Right lobe of liver (tissue), 4 donors: ENCODE data around the gene SLC25A26.
A peak's percentile ranks its signal among the peaks of the same experiment; 100 is the strongest.

ENCODE experiments used
- POLR2A ChIP-seq: fragments of 450-650 bp; IDR thresholded peaks from one replicate; pipeline ENCODE4 v1.6.1; 2017; ENCODE audit warnings: antibody characterized with exemption, mild to moderate bottlenecking
- TF ChIP-seq, protein P1 (sequence below), 4 donors: fragments of 200-600 bp in 3 of 4; fragments of 450-650 bp in 1 of 4; IDR thresholded peaks; one replicate each; pipeline versions ENCODE4 v1.5.1 to v1.8.0; 2016 to 2022; ENCODE audit warnings: antibody characterized with exemption in 4 of 4, mild to moderate bottlenecking in 2 of 4
- donor health status: DM: no; HTN: no; CAD: no.
- donor health status: DM: no; HTN: no; CAD: no.
- donor health status: DM: no; HTN: yes; CAD: no.

DNA sequence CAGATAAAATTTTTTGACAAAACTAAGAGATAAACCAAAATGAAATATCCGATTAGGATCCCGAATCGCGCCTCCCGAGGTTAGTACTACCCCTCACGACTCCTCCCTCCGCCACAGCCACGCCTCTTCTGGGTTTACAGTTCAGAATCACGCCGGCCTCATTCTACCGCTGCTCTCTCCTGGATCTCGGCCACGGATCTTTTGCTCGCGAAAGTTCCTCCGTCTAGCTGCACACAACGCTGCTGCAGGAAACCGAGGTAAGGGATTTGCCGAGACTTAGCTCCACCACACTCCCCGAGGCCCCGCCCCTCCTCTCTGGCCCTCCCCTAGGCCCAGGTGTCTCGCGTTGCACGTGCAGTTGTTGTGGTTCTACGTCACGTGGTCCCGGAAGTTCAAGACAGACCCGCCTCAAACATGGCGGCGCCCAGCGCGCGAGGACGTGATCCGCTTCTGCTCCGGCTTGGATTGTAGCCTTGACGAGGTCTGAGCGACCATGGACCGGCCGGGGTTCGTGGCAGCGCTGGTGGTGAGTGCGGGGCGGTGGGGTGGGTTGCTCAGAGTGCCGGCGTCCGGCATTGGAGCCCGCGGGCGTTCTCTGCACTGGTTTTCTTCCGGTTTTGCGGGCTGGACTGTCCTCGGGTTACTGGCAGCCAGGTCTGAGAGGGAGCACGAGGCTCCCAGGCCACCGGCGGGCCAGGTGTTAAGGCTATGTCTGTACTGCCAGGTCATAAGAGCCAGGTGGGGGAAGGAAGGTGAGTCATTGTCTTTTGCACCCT, at the start of gene SLC25A26:
- TF ChIP-seq, protein P1, sequence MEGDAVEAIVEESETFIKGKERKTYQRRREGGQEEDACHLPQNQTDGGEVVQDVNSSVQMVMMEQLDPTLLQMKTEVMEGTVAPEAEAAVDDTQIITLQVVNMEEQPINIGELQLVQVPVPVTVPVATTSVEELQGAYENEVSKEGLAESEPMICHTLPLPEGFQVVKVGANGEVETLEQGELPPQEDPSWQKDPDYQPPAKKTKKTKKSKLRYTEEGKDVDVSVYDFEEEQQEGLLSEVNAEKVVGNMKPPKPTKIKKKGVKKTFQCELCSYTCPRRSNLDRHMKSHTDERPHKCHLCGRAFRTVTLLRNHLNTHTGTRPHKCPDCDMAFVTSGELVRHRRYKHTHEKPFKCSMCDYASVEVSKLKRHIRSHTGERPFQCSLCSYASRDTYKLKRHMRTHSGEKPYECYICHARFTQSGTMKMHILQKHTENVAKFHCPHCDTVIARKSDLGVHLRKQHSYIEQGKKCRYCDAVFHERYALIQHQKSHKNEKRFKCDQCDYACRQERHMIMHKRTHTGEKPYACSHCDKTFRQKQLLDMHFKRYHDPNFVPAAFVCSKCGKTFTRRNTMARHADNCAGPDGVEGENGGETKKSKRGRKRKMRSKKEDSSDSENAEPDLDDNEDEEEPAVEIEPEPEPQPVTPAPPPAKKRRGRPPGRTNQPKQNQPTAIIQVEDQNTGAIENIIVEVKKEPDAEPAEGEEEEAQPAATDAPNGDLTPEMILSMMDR (IDR thresholded peaks at IDR 0.05), result no peak
- TF ChIP-seq POLR2A, result peak; percentile 60
